Psoas muscle (tissue), 8 donors: ENCODE data around the gene OR2AT4. TPM values are rescaled to one million over a fixed set of nuclear protein-coding genes. Genes with fewer than 3 reads are reported as not detected.

Experiments used
- ATAC-seq, 4 donors: fragments of 200-7000 bp; cut with Tn5 transposase; one replicate each; pipeline ENCODE4 v1.9.1; 2020; ENCODE audit warnings: moderate library complexity in 3 of 4, mild to moderate bottlenecking in 2 of 4
- DNase-seq, 2 donors: peaks; one replicate each; pipeline ENCODE4 v3.0.0-alpha.2; 2020
- H3K27ac ChIP-seq: fragments of 200-600 bp; one replicate; pipeline ENCODE4 v1.8.0; 2022
- H3K27me3 ChIP-seq, 3 donors: fragments of 200-600 bp in 1 of 3; one replicate each; pipeline versions ENCODE4 v1.6.1 to v1.8.0; 2013 to 2022; ENCODE audit warnings: low read length in 2 of 3, mild to moderate bottlenecking in 2 of 3, moderate library complexity in 1 of 3; ENCODE audit not compliant: insufficient read depth in 3 of 3
- H3K36me3 ChIP-seq, 2 donors: fragments of 200-600 bp in 1 of 2; one replicate each; pipeline versions ENCODE4 v1.6.1 to v1.8.0; 2013 to 2022; ENCODE audit warnings: low read depth in 1 of 2, mild to moderate bottlenecking in 1 of 2, moderate library complexity in 1 of 2; ENCODE audit not compliant: insufficient read depth in 1 of 2
- H3K4me1 ChIP-seq: fragments of 200-600 bp; one replicate; pipeline ENCODE4 v1.8.0; 2022
- H3K4me3 ChIP-seq: fragments of 200-600 bp; one replicate; pipeline ENCODE4 v1.8.0; 2022; ENCODE audit warnings: mild to moderate bottlenecking
- H3K9me3 ChIP-seq: fragments of 200-600 bp; one replicate; pipeline ENCODE4 v1.8.0; 2022
- WGBS, 3 donors: extraction: QIAGEN DNeasy Blood & Tissue Kit; methylation state at CpG; one replicate each; pipeline versions ENCODE4 v1.1.6 to v1.1.7; 2013; 5-methylcytosine and 5-hydroxymethylcytosine counted together
- intact Hi-C, 2 donors: fragments of 100-400 bp; cut with DNase I; formaldehyde crosslinking; loops; one replicate each; pipeline versions ENCODE4 v1.11.0 to v1.14.2; 2022
- polyA plus RNA-seq, 3 donors: library from polyadenylated mRNA; stranded (reverse); fragments of 200-250 nt; gene quantifications; one replicate each; pipeline ENCODE4 v1.2.3, GENCODE V29; 2013
- total RNA-seq, 4 donors: library from RNA; stranded (reverse); fragmentation: NEBNext Ultra II Directional in 2 of 4; extraction: Animal tissue kit (Norgen Biotek cat#: 25700) in 2 of 4; gene quantifications; one replicate each; pipeline versions ENCODE4 v1.2.1 to v1.2.4, GENCODE V29; 2021 to 2023
- TF ChIP-seq, protein P1 (sequence below): fragments of 200-600 bp; IDR thresholded peaks from one replicate; pipeline ENCODE4 v1.8.0; 2022; ENCODE audit warnings: antibody characterized with exemption
- donor health status: healthy with polysubstance abuse.
- donor health status: DM: no; HTN: no; CAD: no; lungs with moderate emphysema.
- donor health status: Bipolar disorder and iron deficiency.
- donor health status: healthy.
- donor health status: DM: yes; HTN: yes; CAD: no.
- donor health status: DM: no; HTN: no; CAD: no.
- donor health status: DM: no; HTN: no; CAD: no.
- donor health status: DM: yes; HTN: yes; CAD: no.

Gene OR2AT4
- total and polyA plus RNA-seq, 7 donors, result not detected

- Histone ChIP-seq H3K36me3 (no peaks in the 10 kb centered on the region), H3K9me3 (no peaks in the 10 kb centered on the region), H3K4me3 (no peak overlapping the region), H3K27ac (no peak overlapping the region), H3K4me1 (no peaks in the 10 kb centered on the region), H3K27me3 (peaks cover 0 to 12% (median 5%) of the 10 kb centered on the region in 3 donors)
- no peak for ATAC-seq
- 70 to 84% (median 71%) methylated on average over 2 of the region's 2 CpGs for WGBS, 3 donors
- intact Hi-C loops, result no loop called here
- TF ChIP-seq, protein P1, sequence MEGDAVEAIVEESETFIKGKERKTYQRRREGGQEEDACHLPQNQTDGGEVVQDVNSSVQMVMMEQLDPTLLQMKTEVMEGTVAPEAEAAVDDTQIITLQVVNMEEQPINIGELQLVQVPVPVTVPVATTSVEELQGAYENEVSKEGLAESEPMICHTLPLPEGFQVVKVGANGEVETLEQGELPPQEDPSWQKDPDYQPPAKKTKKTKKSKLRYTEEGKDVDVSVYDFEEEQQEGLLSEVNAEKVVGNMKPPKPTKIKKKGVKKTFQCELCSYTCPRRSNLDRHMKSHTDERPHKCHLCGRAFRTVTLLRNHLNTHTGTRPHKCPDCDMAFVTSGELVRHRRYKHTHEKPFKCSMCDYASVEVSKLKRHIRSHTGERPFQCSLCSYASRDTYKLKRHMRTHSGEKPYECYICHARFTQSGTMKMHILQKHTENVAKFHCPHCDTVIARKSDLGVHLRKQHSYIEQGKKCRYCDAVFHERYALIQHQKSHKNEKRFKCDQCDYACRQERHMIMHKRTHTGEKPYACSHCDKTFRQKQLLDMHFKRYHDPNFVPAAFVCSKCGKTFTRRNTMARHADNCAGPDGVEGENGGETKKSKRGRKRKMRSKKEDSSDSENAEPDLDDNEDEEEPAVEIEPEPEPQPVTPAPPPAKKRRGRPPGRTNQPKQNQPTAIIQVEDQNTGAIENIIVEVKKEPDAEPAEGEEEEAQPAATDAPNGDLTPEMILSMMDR, result no peak
- DNase-seq, result no peak
These were observed 29.9 kb upstream of the OR2AT4 start for GRCh38 chr11:75126564-75126963.

- no peaks in the 10 kb centered on the region for H3K9me3 ChIP-seq
- no peak overlapping the region for H3K4me3 ChIP-seq
- no peak overlapping the region for H3K27ac ChIP-seq
- no peaks in the 10 kb centered on the region for H3K4me1 ChIP-seq
- no peak for DNase-seq
- H3K27me3 ChIP-seq, result peaks cover 0 to 2% (median 0%) of the 10 kb centered on the region in 3 donors
- no peaks in the 10 kb centered on the region for H3K36me3 ChIP-seq
- 36 to 73% (median 40%) methylated on average over 1 of the region's 1 CpG for whole genome bisulfite sequencing, 3 donors
- ATAC-seq, result no peak
- TF ChIP-seq, protein P1, result no peak
- intact Hi-C loops, result no loop called here
These were observed 21.9 kb upstream of the OR2AT4 start for GRCh38 chr11:75118577-75118976.

DNA sequence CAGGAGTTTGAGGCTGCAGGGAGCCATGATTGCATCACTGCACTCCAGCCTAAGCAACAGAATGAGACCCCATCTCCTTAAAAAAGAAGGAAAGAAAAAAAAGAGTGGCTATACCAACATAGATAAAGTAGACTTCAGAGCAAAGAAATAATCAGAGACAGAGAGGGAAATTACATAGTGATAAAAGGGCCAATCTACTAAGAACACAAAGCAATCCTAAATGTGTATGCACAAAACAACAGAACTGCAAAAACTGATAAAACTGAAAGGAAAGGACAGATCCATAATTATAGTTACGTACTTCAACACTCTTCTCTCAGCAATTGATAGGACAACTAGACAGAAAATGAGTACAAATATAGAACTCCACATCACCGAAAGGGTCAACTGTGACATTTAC lies 17.8 kb upstream of the OR2AT4 start:
- DNase-seq (no peak), ATAC-seq (no peak)
- Histone ChIP-seq H3K36me3 (no peaks in the 10 kb centered on the region), H3K27me3 (peaks cover 0 to 2% (median 0%) of the 10 kb centered on the region in 3 donors), H3K27ac (no peak overlapping the region), H3K4me1 (no peaks in the 10 kb centered on the region), H3K9me3 (no peaks in the 10 kb centered on the region), H3K4me3 (no peak overlapping the region)
- WGBS, 3 donors, result 90 to 96% (median 92%) methylated on average over 2 of the region's 2 CpGs
- intact Hi-C loops, result no loop called here
- TF ChIP-seq, protein P1, result no peak

DNA sequence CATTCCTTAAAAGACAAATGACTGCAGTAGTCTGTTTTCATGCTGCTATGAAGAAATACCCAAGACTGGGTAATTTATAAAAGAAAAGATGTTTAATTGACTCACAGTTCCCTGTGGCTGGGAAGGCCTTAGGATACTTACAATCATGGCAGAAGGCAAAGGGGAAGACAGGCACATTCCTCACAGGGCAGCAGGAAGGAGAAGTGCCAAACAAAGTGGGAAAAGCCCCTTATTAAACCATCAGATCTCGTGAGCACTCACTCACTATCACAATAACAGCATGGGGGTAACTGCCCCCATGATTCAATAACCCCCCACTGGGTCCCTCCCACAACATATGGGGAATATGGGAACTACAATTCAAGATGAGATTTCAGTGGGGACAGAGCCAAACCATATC lies 16.4 kb upstream of the OR2AT4 start:
- 14 to 17% (median 14%) methylated on average over 1 of the region's 1 CpG for WGBS, 3 donors
- ATAC-seq (no peak), DNase-seq (no peak)
- Histone ChIP-seq H3K9me3 (no peaks in the 10 kb centered on the region), H3K27ac (no peak overlapping the region), H3K4me1 (no peaks in the 10 kb centered on the region), H3K4me3 (no peak overlapping the region), H3K27me3 (peaks cover 0 to 2% (median 0%) of the 10 kb centered on the region in 3 donors), H3K36me3 (no peaks in the 10 kb centered on the region)
- TF ChIP-seq, protein P1, result no peak
- intact Hi-C loops, result no loop called here

- ATAC-seq, result no peak
- WGBS, 3 donors, result 86 to 87% (median 86%) methylated on average over 2 of the region's 2 CpGs
- H3K27ac ChIP-seq, result no peak overlapping the region
- H3K4me3 ChIP-seq, result no peak overlapping the region
- no peak for DNase-seq
- H3K36me3 ChIP-seq, result no peaks in the 10 kb centered on the region
- H3K4me1 ChIP-seq, result no peaks in the 10 kb centered on the region
- intact Hi-C loops, result no loop called here
- H3K27me3 ChIP-seq, result peaks cover 0 to 2% (median 0%) of the 10 kb centered on the region in 3 donors
- H3K9me3 ChIP-seq, result no peaks in the 10 kb centered on the region
- TF ChIP-seq, protein P1, result no peak
These were observed 15.5 kb upstream of the OR2AT4 start for GRCh38 chr11:75112200-75112599.
